GM12865 (cell line): ENCODE results near the gene LPAR6.

Experiments
- DNase-seq: peaks from one replicate; pipeline ENCODE4 v3.0.0; 2010; ENCODE audit warnings: low read depth
- H3K4me3 ChIP-seq: 2 replicates; pipeline ENCODE4 v1.5.1; 2011; ENCODE audit warnings: mild to moderate bottlenecking, low read depth, low read length, control low read depth
- TF ChIP-seq, protein P1 (sequence below): IDR thresholded peaks from 2 replicates; pipeline ENCODE4 v1.5.1; 2011; ENCODE audit warnings: low read length, control low read depth, low read depth, inconsistent platforms; ENCODE audit not compliant: insufficient read depth; ENCODE audit errors: missing control alignments

Gene LPAR6

DNA sequence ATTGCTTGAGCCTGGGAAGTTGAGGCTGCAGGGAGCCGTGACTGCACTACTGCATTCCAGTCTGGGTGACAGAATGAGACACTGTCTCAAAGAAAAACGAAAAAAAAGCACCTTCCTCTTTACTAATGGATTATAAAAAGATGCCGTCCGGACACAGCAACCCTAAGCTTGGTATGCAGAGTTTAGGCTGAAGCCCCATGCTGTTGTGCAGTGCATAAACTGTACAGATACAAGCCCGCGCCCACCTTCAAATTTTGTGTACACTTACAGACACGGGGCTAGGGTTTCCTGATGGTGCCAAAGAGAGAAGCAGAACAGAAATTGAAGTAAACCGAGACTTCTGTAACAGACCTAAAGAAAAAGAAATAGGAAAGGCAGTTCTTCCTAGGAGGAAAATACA, 9.0 kb downstream of the LPAR6 start:
- TF ChIP-seq, protein P1, sequence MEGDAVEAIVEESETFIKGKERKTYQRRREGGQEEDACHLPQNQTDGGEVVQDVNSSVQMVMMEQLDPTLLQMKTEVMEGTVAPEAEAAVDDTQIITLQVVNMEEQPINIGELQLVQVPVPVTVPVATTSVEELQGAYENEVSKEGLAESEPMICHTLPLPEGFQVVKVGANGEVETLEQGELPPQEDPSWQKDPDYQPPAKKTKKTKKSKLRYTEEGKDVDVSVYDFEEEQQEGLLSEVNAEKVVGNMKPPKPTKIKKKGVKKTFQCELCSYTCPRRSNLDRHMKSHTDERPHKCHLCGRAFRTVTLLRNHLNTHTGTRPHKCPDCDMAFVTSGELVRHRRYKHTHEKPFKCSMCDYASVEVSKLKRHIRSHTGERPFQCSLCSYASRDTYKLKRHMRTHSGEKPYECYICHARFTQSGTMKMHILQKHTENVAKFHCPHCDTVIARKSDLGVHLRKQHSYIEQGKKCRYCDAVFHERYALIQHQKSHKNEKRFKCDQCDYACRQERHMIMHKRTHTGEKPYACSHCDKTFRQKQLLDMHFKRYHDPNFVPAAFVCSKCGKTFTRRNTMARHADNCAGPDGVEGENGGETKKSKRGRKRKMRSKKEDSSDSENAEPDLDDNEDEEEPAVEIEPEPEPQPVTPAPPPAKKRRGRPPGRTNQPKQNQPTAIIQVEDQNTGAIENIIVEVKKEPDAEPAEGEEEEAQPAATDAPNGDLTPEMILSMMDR = no peak
- no peak overlapping the region for H3K4me3 ChIP-seq
- no peak for DNase-seq

DNA sequence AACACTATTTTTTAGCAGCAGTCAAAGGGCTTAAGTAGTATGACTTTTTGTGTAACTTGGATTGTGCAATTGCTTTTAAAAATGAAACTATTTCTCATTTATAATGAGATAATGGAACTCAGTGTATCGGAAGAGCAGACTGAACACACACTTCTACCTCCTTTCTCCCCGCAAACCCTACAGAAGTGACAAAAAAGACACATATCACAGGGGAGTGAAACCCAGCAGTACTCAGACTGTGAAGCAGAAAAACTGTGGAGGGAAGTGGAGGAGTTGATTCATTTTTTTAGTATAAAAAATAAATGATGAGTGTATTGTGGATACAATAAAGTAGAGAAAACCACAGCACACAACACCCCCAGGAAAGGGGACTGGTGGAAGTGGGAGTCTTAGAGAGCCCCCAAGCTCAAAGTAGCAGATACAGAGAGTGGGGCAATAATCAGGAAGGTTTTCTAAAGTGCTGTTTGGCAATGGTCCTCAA, 9.7 kb downstream of the LPAR6 start:
- peak; percentile 67 for DNase-seq
- TF ChIP-seq, protein P1 = no peak

DNA sequence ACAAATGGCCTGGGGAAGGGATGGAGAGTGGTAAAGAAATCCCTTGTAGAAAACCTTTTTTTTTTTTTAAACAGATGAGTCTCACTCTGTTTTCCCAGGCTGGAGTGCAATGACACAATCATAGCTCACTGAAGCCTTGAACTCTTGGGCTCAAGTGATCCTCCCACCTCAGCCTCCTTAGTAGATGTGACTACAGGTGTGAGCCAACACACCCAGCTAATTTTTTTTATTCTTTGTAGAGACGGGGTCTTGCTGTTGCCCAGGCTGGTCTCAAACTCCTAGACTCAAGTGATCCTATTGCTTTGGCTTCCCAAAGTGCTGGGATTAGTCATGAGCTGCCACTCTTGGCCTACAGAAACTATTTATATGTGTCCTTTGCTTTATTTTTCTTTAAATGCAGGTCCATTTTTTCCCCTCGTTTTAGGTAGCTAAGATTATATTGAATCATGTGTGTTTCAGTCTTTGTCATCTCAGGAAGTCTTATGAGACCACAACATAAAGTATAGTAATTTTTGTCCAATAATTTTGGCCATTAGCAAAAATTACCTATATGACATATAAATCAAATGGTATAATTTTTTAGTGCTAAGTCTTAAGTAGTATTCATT, 10.5 kb downstream of the LPAR6 start:
- DNase-seq = peak; percentile 35
- H3K4me3 ChIP-seq = no peak overlapping the region
- TF ChIP-seq, protein P1 = no peak

More for the DNA sequence above, 9.7 kb downstream of the LPAR6 start:
- H3K4me3 ChIP-seq = no peak overlapping the region

DNA sequence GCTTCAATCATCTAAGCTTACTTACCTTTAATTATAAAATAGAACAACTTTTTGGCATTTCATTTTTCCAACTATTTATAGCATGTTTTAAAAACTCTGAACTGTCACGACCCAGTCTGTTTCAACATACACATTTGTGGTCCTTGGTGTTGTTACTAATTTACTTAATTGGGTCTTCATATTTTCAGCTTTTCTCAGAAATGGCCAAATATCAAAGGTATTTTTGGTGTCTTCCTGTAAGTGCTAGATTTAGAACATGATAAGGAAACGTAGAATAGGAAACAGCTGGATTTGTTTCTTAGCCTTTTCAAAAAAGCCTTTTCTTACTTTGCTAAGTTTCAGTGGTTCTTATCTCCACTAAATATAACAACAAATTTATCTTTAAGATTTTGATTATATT, 11.4 kb downstream of the LPAR6 start:
- TF ChIP-seq, protein P1 = no peak
- DNase-seq = no peak
- H3K4me3 ChIP-seq = no peak overlapping the region

DNA sequence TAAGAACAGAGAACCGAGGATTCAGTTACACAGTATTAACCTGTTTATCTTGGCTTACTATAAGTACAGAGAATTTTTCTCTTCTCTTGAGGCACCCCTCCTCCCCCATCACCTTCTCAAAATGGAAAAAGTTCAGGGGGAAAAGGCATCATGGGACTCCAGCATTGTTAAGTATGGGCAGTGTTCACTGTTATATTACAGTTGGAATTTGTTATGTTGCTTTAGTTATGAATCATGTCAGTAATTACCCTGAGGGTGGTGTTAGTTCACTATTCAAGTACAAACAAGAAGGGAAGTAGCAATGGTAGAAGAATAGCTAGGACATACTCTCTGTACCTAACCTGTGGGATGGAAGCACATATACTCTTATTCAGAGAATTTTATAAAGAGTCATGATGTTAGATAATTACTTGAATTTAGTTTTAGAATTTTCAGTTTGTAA, 12.0 kb downstream of the LPAR6 start:
- DNase-seq = peak; percentile 18
- TF ChIP-seq, protein P1 = no peak
- H3K4me3 ChIP-seq = no peak overlapping the region

DNA sequence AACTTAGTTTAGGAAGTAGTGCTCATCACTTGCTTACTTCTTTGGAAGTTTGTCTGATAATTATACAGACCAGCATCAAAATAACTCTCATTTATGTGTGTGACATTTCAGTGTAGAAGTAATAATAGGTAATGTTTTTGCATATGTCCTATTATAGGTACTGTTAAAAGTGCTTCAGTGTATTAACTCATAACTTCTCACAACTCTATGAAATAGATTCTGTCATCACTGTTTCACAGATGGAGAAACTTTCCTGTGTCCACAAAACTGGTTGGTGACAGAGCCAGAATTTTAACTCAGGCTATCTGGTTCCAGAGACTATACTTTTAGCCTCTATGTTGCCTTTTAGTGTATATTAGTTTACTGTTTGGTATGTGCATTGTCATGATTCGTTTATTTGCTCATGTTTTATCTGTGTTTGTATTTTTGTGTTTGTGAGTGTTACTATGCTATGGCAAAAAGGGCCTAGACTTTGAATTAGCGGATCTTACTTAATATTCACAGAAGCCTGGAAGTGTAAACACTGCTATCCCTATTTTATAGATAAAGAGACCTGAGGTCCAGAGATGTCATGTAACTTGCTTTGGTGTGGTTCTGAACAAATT, 12.7 kb downstream of the LPAR6 start:
- no peak for DNase-seq
- TF ChIP-seq, protein P1 = no peak
- no peak overlapping the region for H3K4me3 ChIP-seq
